ENCODE data around the gene PACRG. TPM values are rescaled to one million over a fixed set of nuclear protein-coding genes. Genes with fewer than 3 reads are reported as not detected.

Gene PACRG
- total RNA-seq, 4 donors from 2014 or later = 0.95 to 1.3 TPM; not detected in 2

DNA sequence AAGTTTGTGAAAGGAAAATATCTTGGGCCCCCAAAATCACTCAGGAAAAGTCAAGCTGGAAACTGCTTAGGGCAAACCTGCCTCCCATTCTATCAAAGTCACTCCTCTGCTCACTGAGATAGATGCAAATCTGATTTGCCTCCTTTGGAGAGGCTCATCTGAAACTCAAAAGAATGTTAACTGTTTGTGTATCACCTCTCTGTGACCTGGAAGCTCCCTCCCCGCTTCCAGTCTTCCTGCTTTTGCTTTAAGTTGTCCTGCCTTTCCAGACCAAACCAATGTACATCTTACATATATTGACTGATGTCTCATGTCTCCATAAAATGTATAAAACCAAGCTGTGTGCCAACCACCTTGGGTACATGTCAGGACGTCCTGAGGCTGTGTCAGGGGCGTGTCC is 355.4 kb downstream of the PACRG start:
- Histone ChIP-seq H3K4me1 (no peaks in the 10 kb centered on the region), H3K4me3 (no peak overlapping the region), H3K9me3 (no peaks in the 10 kb centered on the region), H3K27me3 (no peaks in the 10 kb centered on the region), H3K36me3 (no peaks in the 10 kb centered on the region), H3K27ac (no peak overlapping the region)
- TF ChIP-seq POLR2A (IDR thresholded peaks at IDR 0.05) (no peak), CTCF (IDR thresholded peaks at IDR 0.05) (no peak)
- DNase-seq = no peak
- WGBS, 2 donors = 40 to 52% methylated on average over 3 of the region's 3 CpGs
- intact Hi-C loops (cut with DNase I) = no loop called here

GRCh38 chr6:163085426-163085825 is 357.7 kb downstream of the PACRG start:
- no peaks in the 10 kb centered on the region for H3K36me3 ChIP-seq
- WGBS, 2 donors = 66 to 70% methylated on average over 5 of the region's 5 CpGs
- intact Hi-C loops (cut with DNase I) = no loop called here
- no peaks in the 10 kb centered on the region for H3K9me3 ChIP-seq
- H3K27ac ChIP-seq = no peak overlapping the region
- no peak for TF ChIP-seq POLR2A (IDR thresholded peaks at IDR 0.05)
- TF ChIP-seq CTCF (IDR thresholded peaks at IDR 0.05) = no peak
- H3K27me3 ChIP-seq = no peaks in the 10 kb centered on the region
- no peaks in the 10 kb centered on the region for H3K4me1 ChIP-seq
- no peak for DNase-seq
- no peak overlapping the region for H3K4me3 ChIP-seq

GRCh38 chr6:163085861-163086623 is 358.3 kb downstream of the PACRG start:
- H3K9me3 ChIP-seq = no peaks in the 10 kb centered on the region
- no peaks in the 10 kb centered on the region for H3K27me3 ChIP-seq
- 76 to 80% methylated on average over 8 of the region's 8 CpGs for WGBS, 2 donors
- TF ChIP-seq CTCF (IDR thresholded peaks at IDR 0.05) = no peak
- no peak for TF ChIP-seq POLR2A (IDR thresholded peaks at IDR 0.05)
- H3K36me3 ChIP-seq = no peaks in the 10 kb centered on the region
- no peaks in the 10 kb centered on the region for H3K4me1 ChIP-seq
- intact Hi-C loops (cut with DNase I) = no loop called here
- no peak overlapping the region for H3K27ac ChIP-seq
- no peak for DNase-seq
- no peak overlapping the region for H3K4me3 ChIP-seq

DNA sequence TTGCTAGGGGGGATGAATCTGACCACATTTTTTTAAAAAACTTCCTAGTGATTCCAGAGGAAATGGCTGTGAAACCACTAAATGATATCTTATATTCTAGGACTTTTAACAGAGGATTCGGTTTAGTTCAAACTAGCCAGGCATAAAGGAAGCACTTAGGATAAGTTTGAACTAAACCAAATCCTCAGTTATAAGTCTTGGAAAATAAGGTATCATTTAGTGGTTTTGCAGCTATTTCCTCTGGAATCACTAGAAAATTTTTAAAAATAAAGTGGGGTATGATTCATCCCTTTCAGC is 358.8 kb downstream of the PACRG start:
- TF ChIP-seq POLR2A (IDR thresholded peaks at IDR 0.05) (no peak), CTCF (IDR thresholded peaks at IDR 0.05) (no peak)
- Histone ChIP-seq H3K27ac (no peak overlapping the region), H3K4me3 (no peak overlapping the region), H3K4me1 (no peaks in the 10 kb centered on the region), H3K27me3 (no peaks in the 10 kb centered on the region), H3K36me3 (no peaks in the 10 kb centered on the region), H3K9me3 (no peaks in the 10 kb centered on the region)
- DNase-seq = no peak
- 38 to 83% methylated on average over 1 of the region's 1 CpG for WGBS, 2 donors
- intact Hi-C loops (cut with DNase I) = no loop called here

DNA sequence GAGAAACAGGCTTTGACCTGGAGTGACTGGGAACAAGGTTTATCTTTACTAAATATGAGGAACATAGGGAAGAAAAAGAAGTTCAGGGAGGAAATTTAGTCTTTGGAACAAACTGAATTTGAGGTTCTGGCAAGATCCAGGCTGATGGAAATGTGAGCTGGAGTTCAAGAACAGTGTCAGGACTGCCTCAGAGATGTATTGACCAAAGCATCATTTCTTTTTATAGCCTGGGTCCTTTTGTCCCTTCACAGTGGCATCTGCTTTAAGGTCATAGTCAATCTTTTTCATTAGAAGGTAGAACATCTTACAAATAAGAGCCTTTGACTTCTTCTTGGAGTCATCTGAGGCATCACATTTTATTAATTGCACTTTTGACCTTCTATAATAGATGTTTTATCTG is 360.2 kb downstream of the PACRG start:
- intact Hi-C loops (cut with DNase I) = no loop called here
- Histone ChIP-seq H3K4me1 (no peaks in the 10 kb centered on the region), H3K9me3 (no peaks in the 10 kb centered on the region), H3K27ac (no peak overlapping the region), H3K27me3 (no peaks in the 10 kb centered on the region), H3K4me3 (no peak overlapping the region), H3K36me3 (no peaks in the 10 kb centered on the region)
- no peak for DNase-seq
- TF ChIP-seq POLR2A (IDR thresholded peaks at IDR 0.05) (no peak), CTCF (IDR thresholded peaks at IDR 0.05) (no peak)
